Measurements from ENCODE around the gene REXO1.

DNA sequence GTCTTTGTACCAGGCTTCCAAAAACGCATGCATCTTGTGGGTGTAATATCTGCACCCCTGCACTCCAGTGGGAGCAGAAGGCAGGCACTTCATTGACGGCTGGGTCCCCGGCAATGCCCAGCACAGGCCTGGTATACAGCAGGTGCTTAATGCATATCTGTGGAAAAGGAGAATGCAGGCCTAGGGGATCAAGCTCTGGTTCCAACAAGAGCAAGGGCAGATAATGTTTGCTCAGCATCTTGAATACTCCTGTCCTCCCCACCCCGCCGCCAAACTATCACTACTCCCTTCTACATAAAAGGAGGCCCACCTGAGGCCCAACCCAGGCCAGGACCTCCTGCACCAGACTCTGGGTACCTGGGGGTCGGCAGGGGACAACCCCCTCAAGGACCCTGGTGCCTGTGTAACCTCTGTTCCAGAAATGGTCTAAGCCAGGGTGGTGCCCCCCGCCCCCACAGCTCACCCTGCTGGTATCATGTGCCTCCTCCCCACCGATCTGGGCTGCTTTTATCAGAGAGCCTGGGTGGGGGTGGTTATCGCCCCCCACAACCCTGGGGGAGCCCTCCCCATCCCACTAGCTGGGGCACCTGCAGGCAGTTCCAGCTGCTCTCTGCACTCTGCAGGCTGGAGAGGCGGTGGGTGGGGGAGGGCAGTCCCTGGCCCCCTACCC is 10.3 kb upstream of the REXO1 start:
- TF ChIP-seq, protein P1, sequence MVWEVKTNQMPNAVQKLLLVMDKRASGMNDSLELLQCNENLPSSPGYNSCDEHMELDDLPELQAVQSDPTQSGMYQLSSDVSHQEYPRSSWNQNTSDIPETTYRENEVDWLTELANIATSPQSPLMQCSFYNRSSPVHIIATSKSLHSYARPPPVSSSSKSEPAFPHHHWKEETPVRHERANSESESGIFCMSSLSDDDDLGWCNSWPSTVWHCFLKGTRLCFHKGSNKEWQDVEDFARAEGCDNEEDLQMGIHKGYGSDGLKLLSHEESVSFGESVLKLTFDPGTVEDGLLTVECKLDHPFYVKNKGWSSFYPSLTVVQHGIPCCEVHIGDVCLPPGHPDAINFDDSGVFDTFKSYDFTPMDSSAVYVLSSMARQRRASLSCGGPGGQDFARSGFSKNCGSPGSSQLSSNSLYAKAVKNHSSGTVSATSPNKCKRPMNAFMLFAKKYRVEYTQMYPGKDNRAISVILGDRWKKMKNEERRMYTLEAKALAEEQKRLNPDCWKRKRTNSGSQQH (CRISPR knock-in tag; IDR thresholded peaks at IDR 0.05) = no peak
- TF ChIP-seq ZNF146 (CRISPR knock-in tag; IDR thresholded peaks at IDR 0.05; ENCODE audit: unreplicated experiment) (no peak), TCF3 (CRISPR knock-in tag; IDR thresholded peaks at IDR 0.05) (no peak), CHD2 (IDR thresholded peaks at IDR 0.05; ENCODE audit: low read depth, low read length) (no peak)
- TF ChIP-seq, protein P2, sequence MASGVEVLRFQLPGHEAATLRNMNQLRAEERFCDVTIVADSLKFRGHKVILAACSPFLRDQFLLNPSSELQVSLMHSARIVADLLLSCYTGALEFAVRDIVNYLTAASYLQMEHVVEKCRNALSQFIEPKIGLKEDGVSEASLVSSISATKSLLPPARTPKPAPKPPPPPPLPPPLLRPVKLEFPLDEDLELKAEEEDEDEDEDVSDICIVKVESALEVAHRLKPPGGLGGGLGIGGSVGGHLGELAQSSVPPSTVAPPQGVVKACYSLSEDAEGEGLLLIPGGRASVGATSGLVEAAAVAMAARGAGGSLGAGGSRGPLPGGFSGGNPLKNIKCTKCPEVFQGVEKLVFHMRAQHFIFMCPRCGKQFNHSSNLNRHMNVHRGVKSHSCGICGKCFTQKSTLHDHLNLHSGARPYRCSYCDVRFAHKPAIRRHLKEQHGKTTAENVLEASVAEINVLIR (CRISPR knock-in tag; IDR thresholded peaks at IDR 0.05) = no peak

Measured in K562 (cell line).